Osteocyte (in vitro differentiated cells): ENCODE results near the gene TNPO3. TPM values are rescaled to one million over a fixed set of nuclear protein-coding genes. Genes with fewer than 3 reads are reported as not detected.

Experiments
- DNase-seq: peaks from one replicate; pipeline ENCODE4 v3.0.0; 2021; ENCODE audit warnings: mixed read lengths; ENCODE audit not compliant: unreplicated experiment; ENCODE audit errors: extremely low spot score
- H3K27ac Mint-ChIP-seq: one replicate; pipeline ENCODE4 v1.8.0; 2021; ENCODE audit warnings: mild to moderate bottlenecking, mixed read lengths; ENCODE audit not compliant: unreplicated experiment
- H3K27me3 Mint-ChIP-seq: one replicate; pipeline ENCODE4 v1.8.0; 2021; ENCODE audit warnings: mixed read lengths; ENCODE audit not compliant: unreplicated experiment
- H3K36me3 Mint-ChIP-seq: one replicate; pipeline ENCODE4 v1.8.0; 2021; ENCODE audit warnings: mixed read lengths; ENCODE audit not compliant: unreplicated experiment
- H3K4me1 Mint-ChIP-seq: one replicate; pipeline ENCODE4 v1.8.0; 2021; ENCODE audit warnings: mixed read lengths; ENCODE audit not compliant: unreplicated experiment
- H3K4me3 Mint-ChIP-seq: one replicate; pipeline ENCODE4 v1.8.0; 2021; ENCODE audit warnings: mild to moderate bottlenecking, moderate library complexity, mixed read lengths; ENCODE audit not compliant: unreplicated experiment
- H3K9me3 Mint-ChIP-seq: one replicate; pipeline ENCODE4 v1.8.0; 2021; ENCODE audit warnings: mixed read lengths; ENCODE audit not compliant: unreplicated experiment
- total RNA-seq: library from RNA; stranded (reverse); gene quantifications from 2 replicates; pipeline ENCODE4 v1.2.1, GENCODE V29; 2021
- TF ChIP-seq, protein P1 (sequence below): fragments of 200-600 bp; sonication (generic); IDR thresholded peaks from 2 replicates; pipeline ENCODE4 v1.5.0; 2021; ENCODE audit warnings: antibody characterized with exemption, mild to moderate bottlenecking, moderate library complexity

The TNPO3 gene
- total RNA-seq, 1 donor from 2014 or later: 46.0 TPM

DNA sequence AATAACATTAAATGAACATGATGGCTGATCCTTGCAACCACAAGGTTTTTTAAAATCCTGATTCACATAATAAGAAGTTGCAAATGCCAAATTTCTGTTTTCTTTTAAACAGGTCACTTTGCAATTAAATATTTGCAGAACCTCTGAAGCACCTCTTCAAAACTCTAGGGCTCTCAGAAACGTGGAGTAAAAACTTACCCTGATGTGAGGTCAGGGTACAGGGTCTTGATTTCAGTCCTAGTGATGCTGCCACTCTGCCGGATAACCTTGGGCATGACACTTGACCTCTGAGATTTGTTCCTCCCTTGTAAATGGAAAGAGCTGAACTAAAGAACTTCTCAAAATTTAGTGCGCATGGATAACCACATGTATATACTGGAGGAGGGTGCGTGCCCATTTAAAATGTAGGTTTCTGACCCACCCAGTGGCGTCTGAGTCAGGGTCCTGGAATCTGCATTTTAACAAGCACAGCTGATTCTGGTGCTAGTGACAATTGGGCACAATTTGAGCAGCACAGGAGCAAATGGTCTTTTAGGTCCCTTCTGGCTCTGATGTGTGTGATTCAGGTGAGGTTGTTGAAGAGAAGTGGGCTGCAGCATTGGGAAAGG, 35.5 kb upstream of the TNPO3 start:
- DNase-seq: no peak
- Mint-ChIP-seq H3K27me3 (peaks cover 33% of the 10 kb centered on the region), H3K27ac (no peak overlapping the region), H3K4me1 (peaks cover 4% of the 10 kb centered on the region), H3K4me3 (no peak overlapping the region), H3K9me3 (no peaks in the 10 kb centered on the region), H3K36me3 (no peaks in the 10 kb centered on the region)
- TF ChIP-seq, protein P1, sequence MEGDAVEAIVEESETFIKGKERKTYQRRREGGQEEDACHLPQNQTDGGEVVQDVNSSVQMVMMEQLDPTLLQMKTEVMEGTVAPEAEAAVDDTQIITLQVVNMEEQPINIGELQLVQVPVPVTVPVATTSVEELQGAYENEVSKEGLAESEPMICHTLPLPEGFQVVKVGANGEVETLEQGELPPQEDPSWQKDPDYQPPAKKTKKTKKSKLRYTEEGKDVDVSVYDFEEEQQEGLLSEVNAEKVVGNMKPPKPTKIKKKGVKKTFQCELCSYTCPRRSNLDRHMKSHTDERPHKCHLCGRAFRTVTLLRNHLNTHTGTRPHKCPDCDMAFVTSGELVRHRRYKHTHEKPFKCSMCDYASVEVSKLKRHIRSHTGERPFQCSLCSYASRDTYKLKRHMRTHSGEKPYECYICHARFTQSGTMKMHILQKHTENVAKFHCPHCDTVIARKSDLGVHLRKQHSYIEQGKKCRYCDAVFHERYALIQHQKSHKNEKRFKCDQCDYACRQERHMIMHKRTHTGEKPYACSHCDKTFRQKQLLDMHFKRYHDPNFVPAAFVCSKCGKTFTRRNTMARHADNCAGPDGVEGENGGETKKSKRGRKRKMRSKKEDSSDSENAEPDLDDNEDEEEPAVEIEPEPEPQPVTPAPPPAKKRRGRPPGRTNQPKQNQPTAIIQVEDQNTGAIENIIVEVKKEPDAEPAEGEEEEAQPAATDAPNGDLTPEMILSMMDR: no peak

DNA sequence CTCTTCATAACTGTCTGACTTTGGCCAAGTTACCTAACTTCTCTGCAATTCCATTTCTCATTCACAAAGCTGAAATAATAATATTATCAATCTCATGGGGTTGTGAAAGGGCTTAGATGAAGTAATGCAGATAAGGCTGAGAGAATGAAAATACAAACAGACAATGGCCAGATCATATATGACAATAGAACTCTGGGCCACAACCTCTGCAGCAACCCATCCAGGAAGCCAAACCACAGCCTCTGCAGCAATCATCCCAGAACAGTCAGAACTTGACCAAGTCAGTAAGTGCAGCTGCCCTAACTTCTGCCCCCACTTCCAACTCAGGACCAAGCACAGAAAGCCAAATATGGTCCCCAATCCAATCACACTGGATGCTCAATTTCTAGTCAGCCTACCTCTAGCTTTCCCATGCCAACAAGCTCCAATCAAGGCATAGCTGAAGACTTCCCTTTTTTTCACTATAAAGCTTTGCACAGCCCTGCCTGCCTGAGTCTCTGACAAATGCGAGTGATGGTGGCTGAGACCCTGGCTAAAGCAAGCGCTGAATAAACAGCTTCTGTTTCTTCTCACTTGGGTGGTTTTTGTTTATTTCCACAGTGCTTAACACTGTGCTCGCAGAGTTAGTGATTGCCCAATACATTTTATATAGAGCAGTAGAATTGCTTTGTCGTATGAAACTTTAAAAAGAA, 34.8 kb upstream of the TNPO3 start:
- H3K4me1 Mint-ChIP-seq: peaks cover 4% of the 10 kb centered on the region
- TF ChIP-seq, protein P1: no peak
- no peaks in the 10 kb centered on the region for H3K36me3 Mint-ChIP-seq
- H3K9me3 Mint-ChIP-seq: no peaks in the 10 kb centered on the region
- no peak overlapping the region for H3K4me3 Mint-ChIP-seq
- peaks cover 29% of the 10 kb centered on the region for H3K27me3 Mint-ChIP-seq
- DNase-seq: no peak
- no peak overlapping the region for H3K27ac Mint-ChIP-seq

DNA sequence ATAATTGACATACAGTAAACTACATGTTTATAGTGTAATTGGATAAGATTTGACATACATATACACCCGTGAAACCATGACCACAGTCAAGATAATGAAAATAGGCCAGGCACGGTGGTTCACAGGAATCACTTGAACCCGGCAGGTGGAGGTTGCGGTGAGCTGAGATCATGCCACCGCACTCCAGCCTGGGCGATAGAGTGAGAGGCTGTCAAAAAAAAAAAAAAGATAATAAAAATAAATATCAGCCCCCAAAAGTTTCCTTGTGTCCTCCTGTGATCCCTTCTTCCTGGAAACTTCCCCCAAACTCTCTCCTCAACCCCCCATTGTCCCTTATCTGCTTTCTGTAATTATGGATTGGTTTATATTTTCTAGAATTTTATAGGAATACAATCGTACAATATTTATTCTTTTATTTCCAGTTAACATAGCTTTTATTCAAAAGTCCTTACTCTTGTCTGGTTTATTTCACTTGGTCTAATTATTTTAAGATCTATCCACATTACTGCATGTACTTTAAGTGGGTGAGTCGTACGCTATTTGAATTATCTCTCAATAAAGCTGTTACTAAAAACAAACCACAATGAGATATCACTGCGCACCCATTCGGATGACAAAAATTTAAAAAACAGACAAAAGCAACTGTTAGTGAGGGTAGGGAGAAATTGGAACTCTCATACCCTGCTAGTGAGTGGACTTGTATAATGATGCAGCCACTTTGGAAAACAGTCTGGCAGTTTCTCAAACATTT, 30.1 kb upstream of the TNPO3 start:
- H3K4me3 Mint-ChIP-seq: no peak overlapping the region
- H3K9me3 Mint-ChIP-seq: no peaks in the 10 kb centered on the region
- H3K27me3 Mint-ChIP-seq: peaks cover 31% of the 10 kb centered on the region
- DNase-seq: no peak
- no peaks in the 10 kb centered on the region for H3K36me3 Mint-ChIP-seq
- TF ChIP-seq, protein P1: no peak
- H3K4me1 Mint-ChIP-seq: no peaks in the 10 kb centered on the region
- no peak overlapping the region for H3K27ac Mint-ChIP-seq

DNA sequence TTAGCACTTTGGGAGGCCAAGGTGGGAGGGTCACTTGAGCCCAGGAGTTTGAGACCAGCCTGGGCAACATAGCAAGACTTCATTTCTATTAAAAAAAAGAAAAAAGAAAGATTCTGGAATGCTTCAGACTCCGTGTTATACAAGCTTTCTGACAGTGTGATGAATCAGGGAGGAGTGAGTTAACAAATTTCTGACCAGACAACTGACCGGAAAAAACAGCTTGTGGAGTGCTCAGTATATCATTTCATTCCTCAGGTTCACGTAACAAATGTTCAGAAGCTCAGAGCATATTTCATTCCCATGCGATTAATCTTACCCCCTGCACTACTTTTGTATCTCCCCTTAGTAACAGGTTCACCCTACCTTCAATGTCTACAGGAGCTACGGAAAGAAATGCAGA, 28.6 kb upstream of the TNPO3 start:
- no peaks in the 10 kb centered on the region for H3K36me3 Mint-ChIP-seq
- no peaks in the 10 kb centered on the region for H3K4me1 Mint-ChIP-seq
- DNase-seq: no peak
- TF ChIP-seq, protein P1: no peak
- H3K9me3 Mint-ChIP-seq: no peaks in the 10 kb centered on the region
- H3K27me3 Mint-ChIP-seq: peaks cover 31% of the 10 kb centered on the region
- H3K27ac Mint-ChIP-seq: no peak overlapping the region
- H3K4me3 Mint-ChIP-seq: no peak overlapping the region

DNA sequence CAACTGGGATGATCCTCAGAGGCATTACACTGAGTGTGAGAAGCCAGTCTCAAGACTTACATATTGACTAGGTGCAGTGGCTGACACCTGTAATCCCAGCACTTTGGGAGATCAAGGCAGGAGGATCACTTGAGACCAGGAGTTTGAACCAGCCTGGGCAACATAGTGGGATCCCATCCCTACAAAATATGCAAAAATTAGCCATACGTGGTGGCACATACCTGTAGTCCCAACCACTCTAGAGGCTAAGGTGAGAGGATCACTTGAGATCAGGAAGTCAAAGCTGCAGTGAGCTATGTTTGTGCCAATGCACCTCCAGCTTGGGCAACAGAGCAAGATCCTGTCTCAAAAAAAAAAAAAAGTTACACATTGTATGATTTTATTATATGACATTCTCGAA, 23.5 kb upstream of the TNPO3 start:
- Mint-ChIP-seq H3K36me3 (no peaks in the 10 kb centered on the region), H3K9me3 (no peaks in the 10 kb centered on the region), H3K27ac (no peak overlapping the region), H3K4me3 (no peak overlapping the region), H3K4me1 (no peaks in the 10 kb centered on the region), H3K27me3 (peaks cover 38% of the 10 kb centered on the region)
- TF ChIP-seq, protein P1: no peak
- no peak for DNase-seq
